Measurements from ENCODE around the gene SLC25A39. TPM values are rescaled to one million over a fixed set of nuclear protein-coding genes. Genes with fewer than 3 reads are reported as not detected.

SLC25A39 gene
- polyA plus RNA-seq, 1 of the 3 experiments (the other 2 are of a cell fraction): 131 TPM

- Histone ChIP-seq H2AFZ (ENCODE audit: low read depth) (no peak overlapping the region), H4K20me1 (ENCODE audit: insufficient read depth) (peaks cover 7% of the 10 kb centered on the region; the same call in 1 of the 2 replicates), H3K79me2 (ENCODE audit: insufficient read depth) (peaks cover 3% of the 10 kb centered on the region; the same call in 1 of the 2 replicates), H3K9me3 (no peaks in the 10 kb centered on the region), H3K27me3 (ENCODE audit: insufficient read depth) (no peaks in the 10 kb centered on the region), H3K4me3 (ENCODE audit: low read depth in 2 of 2, low read length in 1 of 2) (no peak overlapping the region), H3K4me1 (ENCODE audit: control insufficient read depth in 1 of 2, insufficient read depth in 2 of 2, low read depth in 1 of 2, low read length in 1 of 2) (no peaks in the 10 kb centered on the region), H3F3A (replicated peaks; ENCODE audit: insufficient read depth) (no peaks in the 10 kb centered on the region), H3K9ac (no peak overlapping the region), H3K36me3 (replicated peaks in 1 of 2; ENCODE audit: control insufficient read depth in 1 of 2, insufficient read depth in 2 of 2, low read length in 1 of 2) (peaks cover 0 to 35% of the 10 kb centered on the region in 2 experiments), H3K27ac (ENCODE audit: low read depth in 2 of 2, low read length in 1 of 2) (no peak overlapping the region), H3K9me2 (no peaks in the 10 kb centered on the region), H3K4me2 (no peak overlapping the region)
- DNase-seq: peak; percentile 32
- CTCF ChIA-PET: interaction anchor here (0.6 to 5.4 kb wide), 12 partner anchors 9 to 269 kb away, joined by 3 to 85 read pairs (median 8); partner anchors contain the start of gene FAM171A2
- TF ChIP-seq SMC3 (IDR thresholded peaks at IDR 0.05; ENCODE audit: low read depth, low read length): no peak
- no peak for TF ChIP-seq IRF3 (IDR thresholded peaks at IDR 0.05; ENCODE audit: low read depth, low read length)
- TF ChIP-seq SIN3A (IDR thresholded peaks at IDR 0.05; ENCODE audit: borderline replicate concordance, low read depth, low read length): no peak
- no peak for TF ChIP-seq USF1 (IDR thresholded peaks at IDR 0.05; ENCODE audit: borderline replicate concordance, low read depth)
- TF ChIP-seq ZBTB33 (IDR thresholded peaks at IDR 0.05; ENCODE audit: borderline replicate concordance, low read depth): no peak
- no peak for TF ChIP-seq USF2 (IDR thresholded peaks at IDR 0.05; ENCODE audit: borderline replicate concordance, low read depth, low read length)
- TF ChIP-seq MEF2A (IDR thresholded peaks at IDR 0.05; ENCODE audit: borderline replicate concordance, low read depth): no peak
- no peak for TF ChIP-seq CHD2 (IDR thresholded peaks at IDR 0.05; ENCODE audit: low read length, partially characterized antibody)
- TF ChIP-seq ELF1 (IDR thresholded peaks at IDR 0.05): no peak
- no peak for TF ChIP-seq RXRA (IDR thresholded peaks at IDR 0.05; ENCODE audit: borderline replicate concordance, low read depth)
- no peak for TF ChIP-seq GABPA (IDR thresholded peaks at IDR 0.05; ENCODE audit: low read depth)
- no peak for TF ChIP-seq REST (IDR thresholded peaks at IDR 0.05; ENCODE audit: low read depth, low read length)
- POLR2A ChIA-PET: interaction anchor here (2.1 kb wide), 1 partner anchor 10 kb away, joined by 11 read pairs; the partner anchor contains the start of gene FAM171A2
- 92% methylated on average over 20 of the region's 36 CpGs for WGBS (ENCODE audit: low lambda C conversion rate)
These were observed 27.6 kb upstream of the SLC25A39 start for GRCh38 chr17:44351961-44352827.

All from SK-N-SH (cell line).